Right atrium auricular region (tissue), 2 donors: ENCODE measurements around the gene LRP8. TPM values are rescaled to one million over a fixed set of nuclear protein-coding genes. Genes with fewer than 3 reads are reported as not detected.

Experiments
- DNase-seq: peaks from one replicate; pipeline ENCODE4 v3.0.0-alpha.2; 2019; ENCODE audit warnings: low spot score
- H3K27ac ChIP-seq, 2 donors: fragments of 200-600 bp; sonication (generic); 1 replicate in 1 of 2; 2 replicates in 1 of 2; pipeline ENCODE4 v1.5.1; 2016 to 2019
- H3K27me3 ChIP-seq, 2 donors: fragments of 200-600 bp; sonication (generic); one replicate each; pipeline versions ENCODE4 v1.5.1 to v1.6.0; 2017 to 2019
- H3K36me3 ChIP-seq: fragments of 200-600 bp; sonication (generic); one replicate; pipeline ENCODE4 v1.5.1; 2016
- H3K4me1 ChIP-seq, 2 donors: fragments of 200-600 bp; sonication (generic); one replicate each; pipeline versions ENCODE4 v1.5.1 to v1.6.0; 2017 to 2019
- H3K4me3 ChIP-seq, 2 donors: fragments of 200-600 bp; sonication (generic); 1 replicate in 1 of 2; 2 replicates in 1 of 2; pipeline ENCODE4 v1.5.1; 2017 to 2019; ENCODE audit warnings: mild to moderate bottlenecking in 1 of 2, moderate library complexity in 1 of 2
- H3K9me3 ChIP-seq, 2 donors: fragments of 200-600 bp; sonication (generic); one replicate each; pipeline ENCODE4 v1.5.1; 2019
- CTCF ChIP-seq, 2 donors: fragments of 200-600 bp; sonication (generic); IDR thresholded peaks; one replicate each; pipeline ENCODE4 v1.5.1; 2019; ENCODE audit warnings: antibody characterized with exemption in 2 of 2
- total RNA-seq, 2 donors: library from RNA; depleted of rRNA; stranded (reverse); fragments of >200 nt; gene quantifications; one replicate each; pipeline ENCODE4 v1.1.0, GENCODE V29; 2016

The LRP8 gene
- total RNA-seq, 2 donors from 2014 or later = 2.2 to 3.6 TPM

- H3K27me3 ChIP-seq = no peaks in the 10 kb centered on the region
- TF ChIP-seq CTCF (IDR thresholded peaks at IDR 0.05) = no peak
- H3K36me3 ChIP-seq = no peaks in the 10 kb centered on the region
- H3K27ac ChIP-seq = no peak overlapping the region
- no peaks in the 10 kb centered on the region for H3K9me3 ChIP-seq
- no peak overlapping the region for H3K4me3 ChIP-seq
- DNase-seq = no peak
- no peaks in the 10 kb centered on the region for H3K4me1 ChIP-seq
These were observed 41.3 kb upstream of the LRP8 start for GRCh38 chr1:53369034-53369750.

- no peaks in the 10 kb centered on the region for H3K36me3 ChIP-seq
- no peak overlapping the region for H3K4me3 ChIP-seq
- no peak overlapping the region for H3K27ac ChIP-seq
- H3K27me3 ChIP-seq = no peaks in the 10 kb centered on the region
- DNase-seq = no peak
- TF ChIP-seq CTCF (IDR thresholded peaks at IDR 0.05) = no peak
- no peaks in the 10 kb centered on the region for H3K4me1 ChIP-seq
- H3K9me3 ChIP-seq = no peaks in the 10 kb centered on the region
These were observed 40.6 kb upstream of the LRP8 start for GRCh38 chr1:53368314-53369033.

- no peaks in the 10 kb centered on the region for H3K9me3 ChIP-seq
- no peaks in the 10 kb centered on the region for H3K36me3 ChIP-seq
- no peaks in the 10 kb centered on the region for H3K27me3 ChIP-seq
- no peak for DNase-seq
- no peak overlapping the region for H3K4me3 ChIP-seq
- TF ChIP-seq CTCF (IDR thresholded peaks at IDR 0.05) = no peak
- no peak overlapping the region for H3K27ac ChIP-seq
- H3K4me1 ChIP-seq = no peaks in the 10 kb centered on the region
These were observed 39.8 kb upstream of the LRP8 start for GRCh38 chr1:53367503-53368313.

GRCh38 chr1:53366901-53367502 lies 39.1 kb upstream of the LRP8 start:
- Histone ChIP-seq H3K27me3 (no peaks in the 10 kb centered on the region), H3K36me3 (no peaks in the 10 kb centered on the region), H3K9me3 (no peaks in the 10 kb centered on the region), H3K4me1 (no peaks in the 10 kb centered on the region), H3K4me3 (no peak overlapping the region), H3K27ac (no peak overlapping the region)
- DNase-seq = no peak
- TF ChIP-seq CTCF (IDR thresholded peaks at IDR 0.05) = no peak

- Histone ChIP-seq H3K4me3 (no peak overlapping the region), H3K27ac (no peak overlapping the region), H3K9me3 (no peaks in the 10 kb centered on the region), H3K36me3 (no peaks in the 10 kb centered on the region), H3K27me3 (no peaks in the 10 kb centered on the region), H3K4me1 (no peaks in the 10 kb centered on the region)
- TF ChIP-seq CTCF (IDR thresholded peaks at IDR 0.05) = no peak
- DNase-seq = no peak
These were observed 37.7 kb upstream of the LRP8 start for GRCh38 chr1:53365437-53366063.
